Measurements from ENCODE around the gene SARDH. TPM values are rescaled to one million over a fixed set of nuclear protein-coding genes. Genes with fewer than 3 reads are reported as not detected.

SARDH gene
- total and polyA plus RNA-seq, 10 donors = 1.0 to 4.5 (median 2.3) TPM

DNA sequence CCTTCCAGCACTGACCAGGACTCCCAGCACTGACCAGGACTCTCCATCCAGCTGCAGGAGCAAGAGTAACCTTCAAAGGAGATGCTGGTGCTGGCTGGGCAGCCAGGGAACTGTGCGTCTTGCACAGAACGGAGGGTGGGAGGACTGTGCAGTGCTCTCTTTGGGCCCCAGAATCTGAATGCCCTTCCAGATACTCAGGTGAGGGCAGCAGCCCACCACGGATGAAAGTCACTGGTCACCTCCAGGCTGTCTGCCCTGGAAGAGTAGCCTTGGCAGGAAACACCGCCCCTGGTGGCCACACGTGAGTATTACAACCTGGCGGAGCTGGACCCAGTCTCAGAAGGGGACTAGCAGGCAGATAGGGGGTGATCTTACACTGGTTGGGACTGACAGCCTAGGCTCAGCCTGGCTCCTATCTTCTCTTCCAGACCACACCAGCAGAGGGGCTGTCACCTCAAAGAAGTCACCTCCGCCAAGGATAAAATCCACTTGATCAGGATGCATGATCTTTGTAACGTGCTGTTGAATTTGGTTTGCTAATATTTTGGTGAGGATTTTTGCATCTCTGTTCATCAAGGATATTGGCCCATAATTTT, 4.8 kb upstream of the SARDH start:
- DNase-seq = peak; percentile 91
- intact Hi-C loops (cut with DNase I; ENCODE audit: low total_unique reads) = no loop called here
- H3K27ac ChIP-seq = no peak overlapping the region

GRCh38 chr9:133742251-133742650, 4.1 kb upstream of the SARDH start:
- 75 to 87% (median 84%) methylated on average over 6 to 7 of the region's 7 CpGs for WGBS, 5 donors
- peaks cover 0 to 18% (median 14%) of the 10 kb centered on the region in 6 donors for H3K4me1 ChIP-seq
- H3K27me3 ChIP-seq (replicated peaks in 1 of 7) = peaks cover 0 to 40% (median 0%) of the 10 kb centered on the region in 7 donors
- intact Hi-C loops (cut with DNase I; ENCODE audit: low total_unique reads) = no loop called here
- DNase-seq = no peak
- no peaks in the 10 kb centered on the region for H3K9me3 ChIP-seq
- no peaks in the 10 kb centered on the region for H3K36me3 ChIP-seq
- TF ChIP-seq POLR2A (IDR thresholded peaks at IDR 0.05) = no peak
- TF ChIP-seq POLR2AphosphoS5 (IDR thresholded peaks at IDR 0.05) = no peak
- TF ChIP-seq, protein P1, sequence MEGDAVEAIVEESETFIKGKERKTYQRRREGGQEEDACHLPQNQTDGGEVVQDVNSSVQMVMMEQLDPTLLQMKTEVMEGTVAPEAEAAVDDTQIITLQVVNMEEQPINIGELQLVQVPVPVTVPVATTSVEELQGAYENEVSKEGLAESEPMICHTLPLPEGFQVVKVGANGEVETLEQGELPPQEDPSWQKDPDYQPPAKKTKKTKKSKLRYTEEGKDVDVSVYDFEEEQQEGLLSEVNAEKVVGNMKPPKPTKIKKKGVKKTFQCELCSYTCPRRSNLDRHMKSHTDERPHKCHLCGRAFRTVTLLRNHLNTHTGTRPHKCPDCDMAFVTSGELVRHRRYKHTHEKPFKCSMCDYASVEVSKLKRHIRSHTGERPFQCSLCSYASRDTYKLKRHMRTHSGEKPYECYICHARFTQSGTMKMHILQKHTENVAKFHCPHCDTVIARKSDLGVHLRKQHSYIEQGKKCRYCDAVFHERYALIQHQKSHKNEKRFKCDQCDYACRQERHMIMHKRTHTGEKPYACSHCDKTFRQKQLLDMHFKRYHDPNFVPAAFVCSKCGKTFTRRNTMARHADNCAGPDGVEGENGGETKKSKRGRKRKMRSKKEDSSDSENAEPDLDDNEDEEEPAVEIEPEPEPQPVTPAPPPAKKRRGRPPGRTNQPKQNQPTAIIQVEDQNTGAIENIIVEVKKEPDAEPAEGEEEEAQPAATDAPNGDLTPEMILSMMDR (IDR thresholded peaks at IDR 0.05 in 8 of 11, conservative IDR thresholded peaks at IDR 0.05 in 3 of 11) = no peak
- no peak overlapping the region for H3K4me3 ChIP-seq
- no peak overlapping the region for H3K27ac ChIP-seq

More for the DNA sequence above, 4.8 kb upstream of the SARDH start:
- 19 to 29% (median 22%) methylated on average over 7 to 8 of the region's 8 CpGs for WGBS, 5 donors
- H3K27me3 ChIP-seq (replicated peaks in 1 of 7) = peaks cover 0 to 40% (median 0%) of the 10 kb centered on the region in 7 donors
- H3K4me3 ChIP-seq = no peak overlapping the region
- no peaks in the 10 kb centered on the region for H3K36me3 ChIP-seq
- peaks cover 0 to 11% (median 9%) of the 10 kb centered on the region in 6 donors for H3K4me1 ChIP-seq
- no peak for TF ChIP-seq POLR2AphosphoS5 (IDR thresholded peaks at IDR 0.05)
- TF ChIP-seq, protein P1 (IDR thresholded peaks at IDR 0.05 in 8 of 11, conservative IDR thresholded peaks at IDR 0.05 in 3 of 11) = peak; percentile 90 to 98 (median 95)
- no peaks in the 10 kb centered on the region for H3K9me3 ChIP-seq

DNA sequence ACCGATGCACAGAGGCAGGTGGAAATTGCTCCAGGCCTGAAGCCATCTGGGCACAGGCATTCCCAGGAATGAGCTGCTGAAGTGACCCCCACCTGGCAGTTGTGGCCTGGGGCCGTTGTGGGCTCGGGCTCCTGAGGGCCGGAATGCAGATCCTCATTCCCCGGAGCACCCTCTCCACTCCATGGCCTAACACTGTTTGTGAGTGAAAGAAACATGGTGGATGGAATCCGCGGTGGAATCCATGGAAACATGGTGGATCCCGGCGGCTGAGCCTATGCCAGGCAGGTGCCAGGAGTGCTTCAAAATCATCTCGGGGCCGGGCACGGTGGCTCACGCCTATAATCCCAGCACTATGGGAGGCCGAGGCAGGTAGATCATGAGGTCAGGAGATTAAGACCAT, 3.6 kb upstream of the SARDH start:
- WGBS, 5 donors = 90 to 96% (median 92%) methylated on average over 12 to 14 of the region's 14 CpGs
- intact Hi-C loops (cut with DNase I; ENCODE audit: low total_unique reads) = no loop called here
- DNase-seq = no peak

DNA sequence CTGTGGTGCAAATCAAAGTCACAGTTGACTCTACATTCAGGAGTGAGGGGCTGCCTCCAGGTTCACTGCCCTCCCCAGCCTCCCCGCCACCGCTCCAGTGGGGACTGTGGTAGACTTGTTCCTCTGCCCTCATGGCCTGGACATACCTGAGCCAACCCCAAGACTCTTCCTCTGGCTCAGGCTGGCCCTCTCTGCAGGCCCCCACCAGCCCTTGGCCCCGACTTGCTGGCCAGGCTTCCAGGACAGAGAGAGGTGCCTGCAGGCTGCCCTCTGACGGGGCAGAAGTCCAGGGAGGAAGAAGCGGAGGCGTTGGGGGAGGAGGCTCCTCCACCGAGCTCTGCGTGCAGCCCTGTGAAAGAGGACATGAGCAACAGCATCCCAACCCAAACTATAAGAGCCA, 2.8 kb upstream of the SARDH start:
- 82 to 92% (median 88%) methylated on average over 6 to 8 of the region's 8 CpGs for WGBS, 5 donors
- DNase-seq = no peak
- no peaks in the 10 kb centered on the region for H3K9me3 ChIP-seq
- intact Hi-C loops (cut with DNase I; ENCODE audit: low total_unique reads) = no loop called here
- TF ChIP-seq, protein P1 (IDR thresholded peaks at IDR 0.05 in 8 of 11, conservative IDR thresholded peaks at IDR 0.05 in 3 of 11) = no peak
- no peak for TF ChIP-seq POLR2A (IDR thresholded peaks at IDR 0.05)
- no peak for TF ChIP-seq POLR2AphosphoS5 (IDR thresholded peaks at IDR 0.05)
- no peak overlapping the region for H3K4me3 ChIP-seq
- peaks cover 0 to 24% (median 14%) of the 10 kb centered on the region in 6 donors for H3K4me1 ChIP-seq
- no peak overlapping the region for H3K27ac ChIP-seq
- H3K27me3 ChIP-seq (replicated peaks in 1 of 7) = peaks cover 0 to 39% (median 0%) of the 10 kb centered on the region in 7 donors
- no peaks in the 10 kb centered on the region for H3K36me3 ChIP-seq

More for the DNA sequence above, 3.6 kb upstream of the SARDH start:
- H3K27ac ChIP-seq = no peak overlapping the region
- H3K36me3 ChIP-seq = no peaks in the 10 kb centered on the region
- H3K4me1 ChIP-seq = peaks cover 0 to 21% (median 14%) of the 10 kb centered on the region in 6 donors
- H3K4me3 ChIP-seq = no peak overlapping the region
- H3K9me3 ChIP-seq = no peaks in the 10 kb centered on the region
- TF ChIP-seq POLR2A (IDR thresholded peaks at IDR 0.05) (no peak), POLR2AphosphoS5 (IDR thresholded peaks at IDR 0.05) (no peak)
- TF ChIP-seq, protein P1 (IDR thresholded peaks at IDR 0.05 in 8 of 11, conservative IDR thresholded peaks at IDR 0.05 in 3 of 11) = no peak
- H3K27me3 ChIP-seq (replicated peaks in 1 of 7) = peaks cover 0 to 39% (median 0%) of the 10 kb centered on the region in 7 donors

Data from spleen (tissue), 11 donors.